GM23338 (cell line): ENCODE data around the gene ARHGAP19. TPM values are rescaled to one million over a fixed set of nuclear protein-coding genes. Genes with fewer than 3 reads are reported as not detected.

ENCODE experiments used
- CTCF ChIP-seq, 2 experiments: fragments of 200-600 bp in 1 of 2; sonication (generic) in 1 of 2; conservative IDR thresholded peaks; 2 replicates each; pipeline versions ENCODE4 v1.5.1 to v1.6.1; 2016 to 2017; ENCODE audit warnings: antibody characterized with exemption in 2 of 2, low read depth in 2 of 2, mild to moderate bottlenecking in 2 of 2, moderate library complexity in 1 of 2
- REST ChIP-seq: IDR thresholded peaks from one replicate; pipeline ENCODE4 v1.6.1; 2018; ENCODE audit warnings: antibody characterized with exemption; ENCODE audit not compliant: unreplicated experiment
- ZNF331 ChIP-seq: fragments of 250-450 bp; sonication (Bioruptor Pico); IDR thresholded peaks from 2 replicates; pipeline ENCODE4 v1.5.0; 2020; ENCODE audit warnings: low read depth, mild to moderate bottlenecking, moderate library complexity
- ZNF462 ChIP-seq: fragments of 250-450 bp; sonication (Bioruptor Pico); IDR thresholded peaks from 2 replicates; pipeline ENCODE4 v1.5.0; 2020; ENCODE audit warnings: mild to moderate bottlenecking, moderate library complexity
- polyA plus RNA-seq: library from polyadenylated mRNA; unstranded; fragments of >200 nt; fragmentation: Nextera tagmentation; extraction: Ambion mirVana; gene quantifications from 2 replicates; pipeline ENCODE4 v1.2.1, GENCODE V29; 2016
- total RNA-seq: library from RNA; depleted of rRNA; stranded (reverse); fragments of >200 nt; shearing (Covaris generic); gene quantifications from 2 replicates; pipeline ENCODE4 v1.2.3, GENCODE V29; 2014

The ARHGAP19 gene
- total and polyA plus RNA-seq, 2 experiments from 2014 or later: 11.5 to 38.8 TPM

GRCh38 chr10:97277551-97277950, 14.9 kb downstream of the ARHGAP19 start (continued):
- TF ChIP-seq CTCF (conservative IDR thresholded peaks at IDR 0.05; ENCODE audit: low read depth in 2 of 2) (no peak), REST (no peak), ZNF462 (no peak), ZNF331 (no peak)
